ENCODE measurements around the gene FAM78A.
A peak's percentile ranks its signal among the peaks of the same experiment; 100 is the strongest.

FAM78A gene

GRCh38 chr9:131312822-131313770 is 36.8 kb upstream of the FAM78A start:
- Histone ChIP-seq H3K4me2 (ENCODE audit: low read depth, low read length) (no peak overlapping the region), H4K20me1 (ENCODE audit: insufficient read depth, low read length) (no peaks in the 10 kb centered on the region), H3K27ac (ENCODE audit: low read length) (no peak overlapping the region), H3F3A (ENCODE audit: insufficient read depth, low read length) (no peaks in the 10 kb centered on the region), H3K9me3 (replicated peaks; ENCODE audit: insufficient read depth, low read length) (no peaks in the 10 kb centered on the region), H3K4me3 (ENCODE audit: low read length) (no peak overlapping the region), H3K4me1 (ENCODE audit: low read length) (peaks cover 8% of the 10 kb centered on the region), H3K9ac (ENCODE audit: low read length) (no peak overlapping the region), H3K79me2 (ENCODE audit: low read length) (no peaks in the 10 kb centered on the region), H2AFZ (ENCODE audit: low read length) (no peak overlapping the region), H3K9me2 (replicated peaks; ENCODE audit: insufficient read depth, low read length) (no peaks in the 10 kb centered on the region), H3K27me3 (replicated peaks; ENCODE audit: insufficient read depth, low read length) (peaks cover 18% of the 10 kb centered on the region), H3K36me3 (replicated peaks; ENCODE audit: insufficient read depth, low read length) (no peaks in the 10 kb centered on the region)
- TF ChIP-seq, protein P1, sequence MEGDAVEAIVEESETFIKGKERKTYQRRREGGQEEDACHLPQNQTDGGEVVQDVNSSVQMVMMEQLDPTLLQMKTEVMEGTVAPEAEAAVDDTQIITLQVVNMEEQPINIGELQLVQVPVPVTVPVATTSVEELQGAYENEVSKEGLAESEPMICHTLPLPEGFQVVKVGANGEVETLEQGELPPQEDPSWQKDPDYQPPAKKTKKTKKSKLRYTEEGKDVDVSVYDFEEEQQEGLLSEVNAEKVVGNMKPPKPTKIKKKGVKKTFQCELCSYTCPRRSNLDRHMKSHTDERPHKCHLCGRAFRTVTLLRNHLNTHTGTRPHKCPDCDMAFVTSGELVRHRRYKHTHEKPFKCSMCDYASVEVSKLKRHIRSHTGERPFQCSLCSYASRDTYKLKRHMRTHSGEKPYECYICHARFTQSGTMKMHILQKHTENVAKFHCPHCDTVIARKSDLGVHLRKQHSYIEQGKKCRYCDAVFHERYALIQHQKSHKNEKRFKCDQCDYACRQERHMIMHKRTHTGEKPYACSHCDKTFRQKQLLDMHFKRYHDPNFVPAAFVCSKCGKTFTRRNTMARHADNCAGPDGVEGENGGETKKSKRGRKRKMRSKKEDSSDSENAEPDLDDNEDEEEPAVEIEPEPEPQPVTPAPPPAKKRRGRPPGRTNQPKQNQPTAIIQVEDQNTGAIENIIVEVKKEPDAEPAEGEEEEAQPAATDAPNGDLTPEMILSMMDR (IDR thresholded peaks at IDR 0.05; ENCODE audit: low read length), result no peak
- no peak for TF ChIP-seq EZH2 (optimal IDR thresholded peaks at IDR 0.05; ENCODE audit: low read depth, low read length)
- TF ChIP-seq EZH2phosphoT487 (IDR thresholded peaks at IDR 0.05; ENCODE audit: low read length), result no peak
- DNase-seq, result no peak

- Histone ChIP-seq H3K9me3 (replicated peaks; ENCODE audit: insufficient read depth, low read length) (no peaks in the 10 kb centered on the region), H3K4me3 (ENCODE audit: low read length) (no peak overlapping the region), H3K9ac (ENCODE audit: low read length) (no peak overlapping the region), H3K4me1 (ENCODE audit: low read length) (peaks cover 8% of the 10 kb centered on the region), H3K27me3 (replicated peaks; ENCODE audit: insufficient read depth, low read length) (peaks cover 14% of the 10 kb centered on the region), H3F3A (ENCODE audit: insufficient read depth, low read length) (no peaks in the 10 kb centered on the region), H2AFZ (ENCODE audit: low read length) (no peak overlapping the region), H4K20me1 (ENCODE audit: insufficient read depth, low read length) (no peaks in the 10 kb centered on the region), H3K36me3 (replicated peaks; ENCODE audit: insufficient read depth, low read length) (no peaks in the 10 kb centered on the region), H3K27ac (ENCODE audit: low read length) (no peak overlapping the region), H3K4me2 (ENCODE audit: low read depth, low read length) (no peak overlapping the region), H3K79me2 (ENCODE audit: low read length) (no peaks in the 10 kb centered on the region), H3K9me2 (replicated peaks; ENCODE audit: insufficient read depth, low read length) (no peaks in the 10 kb centered on the region)
- no peak for DNase-seq
- TF ChIP-seq EZH2 (optimal IDR thresholded peaks at IDR 0.05; ENCODE audit: low read depth, low read length) (no peak), EZH2phosphoT487 (IDR thresholded peaks at IDR 0.05; ENCODE audit: low read length) (no peak)
- TF ChIP-seq, protein P1 (IDR thresholded peaks at IDR 0.05; ENCODE audit: low read length), result no peak
Observed at GRCh38 chr9:131312246-131312645, 35.9 kb upstream of the FAM78A start.

- H3F3A ChIP-seq (ENCODE audit: insufficient read depth, low read length), result no peaks in the 10 kb centered on the region
- no peaks in the 10 kb centered on the region for H4K20me1 ChIP-seq (ENCODE audit: insufficient read depth, low read length)
- no peaks in the 10 kb centered on the region for H3K79me2 ChIP-seq (ENCODE audit: low read length)
- peak overlapping the region; percentile 80 for H3K4me2 ChIP-seq (ENCODE audit: low read depth, low read length)
- peaks cover 8% of the 10 kb centered on the region for H3K4me1 ChIP-seq (ENCODE audit: low read length)
- H3K36me3 ChIP-seq (replicated peaks; ENCODE audit: insufficient read depth, low read length), result no peaks in the 10 kb centered on the region
- peak overlapping the region; percentile 80 for H2AFZ ChIP-seq (ENCODE audit: low read length)
- H3K9me2 ChIP-seq (replicated peaks; ENCODE audit: insufficient read depth, low read length), result no peaks in the 10 kb centered on the region
- no peak overlapping the region for H3K27ac ChIP-seq (ENCODE audit: low read length)
- peak overlapping the region; percentile 41; the same call in 1 of the 2 replicates for H3K4me3 ChIP-seq (ENCODE audit: low read length)
- DNase-seq, result peak; percentile 40
- no peak overlapping the region for H3K9ac ChIP-seq (ENCODE audit: low read length)
- H3K27me3 ChIP-seq (replicated peaks; ENCODE audit: insufficient read depth, low read length), result peaks cover 12% of the 10 kb centered on the region
- TF ChIP-seq, protein P1 (IDR thresholded peaks at IDR 0.05; ENCODE audit: low read length), result peak; percentile 25
- no peak for TF ChIP-seq EZH2phosphoT487 (IDR thresholded peaks at IDR 0.05; ENCODE audit: low read length)
- no peaks in the 10 kb centered on the region for H3K9me3 ChIP-seq (replicated peaks; ENCODE audit: insufficient read depth, low read length)
Observed at GRCh38 chr9:131310833-131311554, 34.7 kb upstream of the FAM78A start.
